ENCODE data around the gene MAPK4.

MAPK4 gene

DNA sequence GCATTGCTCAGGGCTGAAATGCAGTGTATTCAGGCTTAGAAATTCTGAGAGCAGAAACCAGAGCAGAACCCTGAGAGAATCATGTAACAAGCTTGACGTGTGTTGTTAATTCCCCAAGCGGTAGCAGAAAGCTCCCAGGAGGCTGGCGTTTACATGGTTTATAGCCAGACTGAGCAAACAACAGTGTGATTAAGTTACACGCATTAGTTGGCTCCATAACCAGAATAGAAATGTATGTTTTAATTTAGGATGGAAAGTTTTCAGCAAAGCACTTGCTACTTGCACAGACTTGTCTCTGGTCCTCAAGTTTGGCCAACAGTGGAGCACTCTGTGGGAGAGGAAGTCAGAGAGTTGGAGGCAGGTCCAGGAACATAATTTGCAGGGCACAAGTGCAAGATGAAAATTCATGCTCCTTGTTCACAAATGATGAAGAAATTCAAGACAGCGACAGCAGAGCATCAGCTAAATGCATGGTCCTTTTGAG, 69.3 kb downstream of the MAPK4 start:
- TF ChIP-seq, protein P1, sequence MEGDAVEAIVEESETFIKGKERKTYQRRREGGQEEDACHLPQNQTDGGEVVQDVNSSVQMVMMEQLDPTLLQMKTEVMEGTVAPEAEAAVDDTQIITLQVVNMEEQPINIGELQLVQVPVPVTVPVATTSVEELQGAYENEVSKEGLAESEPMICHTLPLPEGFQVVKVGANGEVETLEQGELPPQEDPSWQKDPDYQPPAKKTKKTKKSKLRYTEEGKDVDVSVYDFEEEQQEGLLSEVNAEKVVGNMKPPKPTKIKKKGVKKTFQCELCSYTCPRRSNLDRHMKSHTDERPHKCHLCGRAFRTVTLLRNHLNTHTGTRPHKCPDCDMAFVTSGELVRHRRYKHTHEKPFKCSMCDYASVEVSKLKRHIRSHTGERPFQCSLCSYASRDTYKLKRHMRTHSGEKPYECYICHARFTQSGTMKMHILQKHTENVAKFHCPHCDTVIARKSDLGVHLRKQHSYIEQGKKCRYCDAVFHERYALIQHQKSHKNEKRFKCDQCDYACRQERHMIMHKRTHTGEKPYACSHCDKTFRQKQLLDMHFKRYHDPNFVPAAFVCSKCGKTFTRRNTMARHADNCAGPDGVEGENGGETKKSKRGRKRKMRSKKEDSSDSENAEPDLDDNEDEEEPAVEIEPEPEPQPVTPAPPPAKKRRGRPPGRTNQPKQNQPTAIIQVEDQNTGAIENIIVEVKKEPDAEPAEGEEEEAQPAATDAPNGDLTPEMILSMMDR (IDR thresholded peaks at IDR 0.05; ENCODE audit: low read depth, low read length), result no peak
- DNase-seq (ENCODE audit: low read depth, low spot score), result no peak
- H3K4me3 ChIP-seq (ENCODE audit: low read depth, low read length), result no peak overlapping the region
- in situ Hi-C loops (cut with HindIII; ENCODE audit: low sequenced_read_pairs), result no loop called here

DNA sequence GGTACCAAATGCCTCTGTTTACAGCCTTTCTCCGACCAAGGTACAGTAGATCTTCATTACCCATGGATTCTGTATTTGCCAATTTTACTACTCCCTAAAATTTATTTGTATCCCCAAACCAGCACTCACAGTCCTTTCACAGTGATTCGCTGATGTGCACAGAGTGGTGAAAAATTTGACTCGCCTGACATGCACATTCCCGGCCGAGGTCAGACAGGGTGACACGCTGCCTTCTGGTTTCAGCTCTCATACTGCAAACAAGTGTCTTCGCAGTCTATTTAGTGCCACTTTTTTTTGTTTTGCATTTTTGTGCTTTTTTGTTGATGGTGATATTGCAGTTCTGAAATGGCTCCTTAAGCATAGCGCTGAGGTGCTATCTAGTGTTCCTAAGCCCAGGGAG, 71.0 kb downstream of the MAPK4 start:
- H3K4me3 ChIP-seq (ENCODE audit: low read depth, low read length), result no peak overlapping the region
- in situ Hi-C loops (cut with HindIII; ENCODE audit: low sequenced_read_pairs), result no loop called here
- no peak for DNase-seq (ENCODE audit: low read depth, low spot score)
- TF ChIP-seq, protein P1 (IDR thresholded peaks at IDR 0.05; ENCODE audit: low read depth, low read length), result no peak

DNA sequence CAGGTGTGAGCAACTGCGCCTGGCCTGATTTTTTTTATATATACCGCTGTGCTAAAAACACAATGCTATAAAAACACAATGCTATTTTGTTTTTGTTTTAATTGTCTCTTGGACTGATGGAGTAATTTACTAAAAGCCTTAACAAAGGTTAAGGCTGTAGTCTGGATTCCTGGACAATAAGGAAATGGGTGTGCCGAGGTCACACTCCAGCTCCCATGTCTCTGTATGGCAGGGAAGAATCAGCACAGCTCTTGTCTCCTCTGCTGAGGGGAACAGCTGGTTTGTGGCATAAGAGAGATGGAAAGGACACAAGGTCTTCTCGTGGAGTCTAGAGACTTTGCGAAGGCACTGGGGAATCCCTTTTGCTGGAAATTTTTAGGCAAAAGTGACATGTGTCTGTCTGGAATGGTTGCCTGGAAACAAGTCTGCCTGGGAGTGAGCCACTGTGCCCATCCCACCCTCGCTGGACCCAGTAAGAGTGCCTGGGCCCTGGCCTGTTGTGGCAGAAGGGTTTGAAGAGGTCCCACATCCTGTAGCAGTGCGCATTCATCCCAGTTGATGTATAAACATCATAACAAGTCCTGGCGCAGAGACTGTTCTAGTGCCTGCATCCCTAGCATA, 73.1 kb downstream of the MAPK4 start:
- TF ChIP-seq, protein P1 (IDR thresholded peaks at IDR 0.05; ENCODE audit: low read depth, low read length), result no peak
- no peak for DNase-seq (ENCODE audit: low read depth, low spot score)
- H3K4me3 ChIP-seq (ENCODE audit: low read depth, low read length), result no peak overlapping the region
- in situ Hi-C loops (cut with HindIII; ENCODE audit: low sequenced_read_pairs), result no loop called here

DNA sequence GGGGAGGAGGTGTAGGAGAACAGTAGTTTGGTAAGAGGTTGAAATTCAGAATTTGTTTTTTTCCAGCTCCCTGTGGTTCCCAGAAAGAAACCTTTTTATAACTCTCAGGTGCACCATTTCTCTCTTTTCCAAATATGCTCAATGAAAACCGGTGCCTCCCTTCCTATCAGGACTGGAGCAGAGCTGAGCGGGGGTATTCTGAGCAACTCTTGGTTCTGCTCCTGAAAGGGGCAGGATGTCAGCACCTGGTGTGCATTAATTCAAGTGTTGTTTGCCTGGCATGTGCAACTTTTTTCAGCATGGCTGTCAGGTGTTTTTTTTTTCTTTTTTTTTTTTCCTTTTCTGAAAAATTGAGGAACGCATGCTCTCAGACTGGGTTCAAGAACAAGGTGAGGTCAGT, 74.1 kb downstream of the MAPK4 start:
- TF ChIP-seq, protein P1 (IDR thresholded peaks at IDR 0.05; ENCODE audit: low read depth, low read length), result no peak
- in situ Hi-C loops (cut with HindIII; ENCODE audit: low sequenced_read_pairs), result no loop called here
- DNase-seq (ENCODE audit: low read depth, low spot score), result no peak
- no peak overlapping the region for H3K4me3 ChIP-seq (ENCODE audit: low read depth, low read length)

DNA sequence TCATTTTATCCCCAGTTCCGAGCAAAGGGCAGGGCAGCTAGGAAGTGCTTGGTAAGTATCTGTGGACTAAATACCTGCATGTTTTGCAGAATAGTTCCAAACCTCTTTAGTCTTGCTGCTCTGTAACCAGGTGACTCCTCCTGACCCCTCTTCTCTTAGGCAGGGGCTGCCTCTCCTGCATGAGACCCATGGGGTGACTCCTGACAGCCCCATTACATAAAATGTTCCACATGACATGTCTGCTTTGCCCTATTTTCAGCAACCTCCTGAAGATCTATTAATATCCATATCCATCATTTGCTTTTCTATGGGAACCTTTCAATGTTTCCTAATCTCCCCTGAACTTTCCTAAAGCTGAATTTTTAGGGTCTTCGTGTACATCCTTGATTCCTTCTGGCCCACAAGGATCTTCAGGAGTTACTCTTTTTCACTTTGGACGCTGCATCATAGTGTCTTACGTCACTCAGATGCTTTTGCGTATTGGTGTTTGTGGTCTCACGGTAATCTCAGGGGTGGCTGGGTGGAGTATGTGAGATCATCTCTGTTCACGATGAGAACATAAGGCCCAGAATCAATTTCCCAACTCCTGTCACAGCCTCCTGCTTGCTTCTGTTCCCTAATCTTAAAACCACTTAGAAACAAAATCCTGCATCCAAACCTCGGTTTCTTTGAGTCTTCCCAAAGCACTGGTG, 76.6 kb downstream of the MAPK4 start:
- in situ Hi-C loops (cut with HindIII; ENCODE audit: low sequenced_read_pairs), result no loop called here
- no peak overlapping the region for H3K4me3 ChIP-seq (ENCODE audit: low read depth, low read length)
- DNase-seq (ENCODE audit: low read depth, low spot score), result no peak
- TF ChIP-seq, protein P1 (IDR thresholded peaks at IDR 0.05; ENCODE audit: low read depth, low read length), result no peak

DNA sequence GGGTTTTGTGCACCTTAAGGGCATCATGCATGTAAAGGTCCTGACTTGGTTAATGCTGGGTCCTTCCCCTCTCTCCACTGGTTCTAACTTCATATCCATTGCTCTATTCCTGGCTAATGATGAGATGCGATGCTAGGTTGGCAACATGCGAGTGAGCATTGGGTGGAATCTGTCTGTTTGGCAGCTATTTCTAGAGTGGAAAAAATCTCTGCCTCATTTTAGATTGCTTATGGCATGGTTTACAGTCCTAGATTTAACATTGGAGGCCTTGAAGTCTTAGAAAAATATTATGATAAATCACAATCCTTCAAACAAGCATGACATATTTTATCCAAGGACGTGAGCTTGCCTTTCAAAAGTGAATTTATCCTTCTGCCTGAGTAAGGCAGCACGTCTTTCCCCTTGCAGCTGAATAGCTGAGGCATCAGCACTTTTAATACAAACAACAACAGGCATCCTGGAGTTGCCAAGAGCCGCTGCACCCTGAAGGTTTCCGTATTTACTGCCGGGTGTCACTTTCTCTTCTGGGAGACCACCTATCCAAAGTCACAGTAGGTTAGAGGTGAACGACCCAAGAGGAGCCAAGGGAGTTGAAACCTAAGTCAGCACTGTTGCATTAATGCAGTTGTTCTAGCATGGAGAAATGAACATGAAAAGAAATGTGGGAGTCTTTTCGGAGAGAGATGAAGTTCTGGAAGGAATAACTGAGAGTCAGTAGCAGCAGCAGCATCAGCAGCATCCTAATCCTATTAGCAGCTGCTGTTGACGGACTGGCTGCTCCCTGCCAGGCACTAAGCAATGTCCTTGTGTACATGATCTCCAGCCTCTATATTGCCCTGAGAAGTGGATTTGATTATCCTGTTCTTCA, 78.4 kb downstream of the MAPK4 start:
- no peak for DNase-seq (ENCODE audit: low read depth, low spot score)
- in situ Hi-C loops (cut with HindIII; ENCODE audit: low sequenced_read_pairs), result no loop called here
- TF ChIP-seq, protein P1 (IDR thresholded peaks at IDR 0.05; ENCODE audit: low read depth, low read length), result no peak
- no peak overlapping the region for H3K4me3 ChIP-seq (ENCODE audit: low read depth, low read length)
